H1 (cell line): Measurements from ENCODE around the gene FAM50B. TPM values are rescaled to one million over a fixed set of nuclear protein-coding genes. Genes with fewer than 3 reads are reported as not detected.

Experiments
- CTCF ChIA-PET: fragments of 300-600 bp; sonication (Branson Sonifier 250); formaldehyde crosslinking; loops from one replicate; lab custom pipeline; 2021; ENCODE audit not compliant: partially characterized antibody; lab: Charles Lee
- POLR2A ChIA-PET: fragments of 300-600 bp; sonication (Branson Sonifier 250); formaldehyde crosslinking; loops from one replicate; lab custom pipeline; 2021; ENCODE audit warnings: inconsistent platforms; ENCODE audit not compliant: partially characterized antibody; lab: Charles Lee
- DNase-seq, 2 experiments: peaks; one replicate each; pipeline versions ENCODE4 v3.0.0 to v3.0.0-alpha.2; 2010 to 2022; ENCODE audit warnings: low spot score in 2 of 2, low read depth in 1 of 2, mixed read lengths in 1 of 2
- FAIRE-seq: peaks from 2 replicates; lab custom pipeline; 2011; peaks lifted over from hg19 to GRCh38; lab: Jason Lieb, UNC
- H2AFZ ChIP-seq: 2 replicates; pipeline ENCODE4 v1.8.1; 2012; ENCODE audit warnings: low read length, inconsistent platforms
- H2AK5ac ChIP-seq: 2 replicates; pipeline ENCODE4 v1.6.1; 2013; ENCODE audit warnings: low read depth, low read length
- H2BK120ac ChIP-seq: replicated peaks from 2 replicates; pipeline ENCODE3; 2013; ENCODE audit warnings: low read depth, low read length, inconsistent platforms
- H2BK12ac ChIP-seq: 2 replicates; pipeline ENCODE4 v1.6.1; 2013; ENCODE audit warnings: low read depth, low read length
- H2BK15ac ChIP-seq: 2 replicates; pipeline ENCODE4 v1.6.1; 2013; ENCODE audit warnings: low read length
- H2BK20ac ChIP-seq: 2 replicates; pipeline ENCODE4 v1.6.1; 2013; ENCODE audit warnings: low read length
- H2BK5ac ChIP-seq: 2 replicates; pipeline ENCODE4 v1.6.1; 2013; ENCODE audit warnings: low read depth, low read length
- H3K14ac ChIP-seq: 2 replicates; pipeline ENCODE4 v1.6.1; 2013; ENCODE audit warnings: inconsistent platforms; ENCODE audit not compliant: insufficient read length
- H3K18ac ChIP-seq: 2 replicates; pipeline ENCODE4 v1.6.1; 2013; ENCODE audit warnings: low read length; ENCODE audit errors: extremely low read depth
- H3K23ac ChIP-seq: 2 replicates; pipeline ENCODE4 v1.6.1; 2013; ENCODE audit warnings: inconsistent platforms; ENCODE audit not compliant: insufficient read length
- H3K23me2 ChIP-seq: 2 replicates; pipeline ENCODE4 v1.6.1; 2013; ENCODE audit warnings: low read depth, low read length
- H3K27ac ChIP-seq: 2 replicates; pipeline ENCODE4 v1.6.1; 2011; ENCODE audit warnings: low read depth, low read length, inconsistent platforms
- H3K27me3 ChIP-seq, 4 experiments: replicated peaks in 1 of 4; 1 replicate in 1 of 4; 2 replicates in 3 of 4; pipeline versions ENCODE4 v1.6.1 to v1.8.1; 2011 to 2013; ENCODE audit warnings: low read length in 3 of 4, mild to moderate bottlenecking in 3 of 4, inconsistent platforms in 2 of 4, mixed read lengths in 2 of 4, moderate library complexity in 1 of 4; ENCODE audit not compliant: control insufficient read depth in 3 of 4, insufficient read depth in 3 of 4; ENCODE audit errors: extremely low read depth in 1 of 4
- H3K36me3 ChIP-seq, 4 experiments: 2 replicates each; pipeline versions ENCODE4 v1.6.1 to v1.8.1; 2011 to 2013; ENCODE audit warnings: mild to moderate bottlenecking in 4 of 4, low read length in 3 of 4, moderate library complexity in 2 of 4, control low read depth in 1 of 4, inconsistent platforms in 1 of 4; ENCODE audit not compliant: insufficient read depth in 4 of 4, control insufficient read depth in 2 of 4
- H3K4ac ChIP-seq: replicated peaks from 2 replicates; pipeline ENCODE3; 2013; ENCODE audit warnings: low read length, low read depth, mixed read lengths, inconsistent platforms; ENCODE audit not compliant: insufficient read length
- H3K4me1 ChIP-seq, 4 experiments: replicated peaks in 1 of 4; 1 replicate in 1 of 4; 2 replicates in 3 of 4; pipeline versions ENCODE4 v1.6.1 to v1.8.1; 2011 to 2013; ENCODE audit warnings: low read length in 3 of 4, inconsistent platforms in 2 of 4, mixed read lengths in 1 of 4; ENCODE audit not compliant: insufficient read depth in 4 of 4, control insufficient read depth in 3 of 4
- H3K4me2 ChIP-seq, 2 experiments: 2 replicates each; pipeline versions ENCODE4 v1.6.1 to v1.8.1; 2011 to 2013; ENCODE audit warnings: low read depth in 2 of 2, low read length in 2 of 2, control low read depth in 1 of 2, inconsistent platforms in 1 of 2, mild to moderate bottlenecking in 1 of 2; ENCODE audit not compliant: insufficient read depth in 1 of 2
- H3K4me3 ChIP-seq, 4 experiments: fragments of 200-600, 300-600 bp in 1 of 4; sonication (generic), shearing (Covaris generic), sonication (Bioruptor Twin) in 1 of 4; 2 replicates each; pipeline versions ENCODE4 v1.5.1 to v1.8.1; 2011 to 2016; ENCODE audit warnings: low read length in 4 of 4, low read depth in 3 of 4, control low read depth in 2 of 4, inconsistent platforms in 2 of 4, mild to moderate bottlenecking in 2 of 4, mixed read lengths in 1 of 4, moderate library complexity in 1 of 4; ENCODE audit not compliant: insufficient read depth in 2 of 4; ENCODE audit errors: extremely low read depth in 1 of 4
- H3K56ac ChIP-seq: replicated peaks from 2 replicates; pipeline ENCODE3; 2013; ENCODE audit warnings: low read depth, mild to moderate bottlenecking, mixed read lengths, low read length, inconsistent platforms; ENCODE audit not compliant: insufficient read length
- H3K79me1 ChIP-seq: 2 replicates; pipeline ENCODE4 v1.6.1; 2013; ENCODE audit warnings: low read depth, low read length, control low read depth
- H3K79me2 ChIP-seq, 2 experiments: 2 replicates each; pipeline versions ENCODE4 v1.6.1 to v1.8.1; 2012 to 2013; ENCODE audit warnings: low read length in 2 of 2, mild to moderate bottlenecking in 2 of 2, inconsistent platforms in 1 of 2; ENCODE audit not compliant: insufficient read depth in 2 of 2, control insufficient read depth in 1 of 2
- H3K9ac ChIP-seq, 4 experiments: replicated peaks in 1 of 4; 1 replicate in 1 of 4; 2 replicates in 3 of 4; pipeline versions ENCODE4 v1.6.1 to v1.8.1; 2011 to 2013; ENCODE audit warnings: low read depth in 3 of 4, low read length in 3 of 4, control low read depth in 2 of 4, mild to moderate bottlenecking in 2 of 4, moderate library complexity in 2 of 4, inconsistent platforms in 1 of 4; ENCODE audit errors: extremely low read depth in 1 of 4
- H3K9me3 ChIP-seq, 2 experiments: 2 replicates each; pipeline versions ENCODE4 v1.6.1 to v1.8.1; 2012 to 2013; ENCODE audit warnings: mild to moderate bottlenecking in 2 of 2, moderate library complexity in 2 of 2, control low read depth in 1 of 2, inconsistent platforms in 1 of 2, low read depth in 1 of 2, low read length in 1 of 2, mixed read lengths in 1 of 2; ENCODE audit not compliant: insufficient read depth in 2 of 2
- H4K20me1 ChIP-seq, 2 experiments: replicated peaks in 1 of 2; 2 replicates each; pipeline versions ENCODE3 to v1.8.1; 2011 to 2013; ENCODE audit warnings: inconsistent platforms in 2 of 2, low read length in 2 of 2, mild to moderate bottlenecking in 1 of 2; ENCODE audit not compliant: insufficient read depth in 2 of 2, control insufficient read depth in 1 of 2
- H4K5ac ChIP-seq: 2 replicates; pipeline ENCODE4 v1.6.1; 2013; ENCODE audit warnings: low read length, low read depth, mixed read lengths, inconsistent platforms; ENCODE audit not compliant: insufficient read length
- H4K8ac ChIP-seq: 2 replicates; pipeline ENCODE4 v1.8.0; 2013; ENCODE audit warnings: mild to moderate bottlenecking, moderate library complexity, low read length, inconsistent platforms; ENCODE audit not compliant: insufficient read depth; ENCODE audit errors: extremely low read depth
- H4K91ac ChIP-seq: replicated peaks from 2 replicates; pipeline ENCODE3; 2013; ENCODE audit warnings: low read length, mixed read lengths, inconsistent platforms; ENCODE audit not compliant: insufficient read length
- ATF2 ChIP-seq: IDR thresholded peaks from 2 replicates; pipeline ENCODE4 v1.6.1; 2012; ENCODE audit warnings: low read length, inconsistent platforms
- ATF3 ChIP-seq: IDR thresholded peaks from 2 replicates; pipeline ENCODE4 v1.6.1; 2011; ENCODE audit warnings: low read depth, mild to moderate bottlenecking, low read length; ENCODE audit not compliant: insufficient read depth
- HDAC2 ChIP-seq, 2 experiments: fragments of 300-600 bp in 1 of 2; sonication (generic) in 1 of 2; IDR thresholded peaks; 2 replicates each; pipeline ENCODE4 v1.6.1; 2011 to 2012; ENCODE audit warnings: low read depth in 2 of 2, low read length in 2 of 2, mild to moderate bottlenecking in 2 of 2, moderate library complexity in 2 of 2, borderline replicate concordance in 1 of 2, inconsistent platforms in 1 of 2
- KDM1A ChIP-seq: fragments of 200-600, 300-600 bp; sonication (generic); IDR thresholded peaks from 2 replicates; pipeline ENCODE4 v1.7.1; 2016; ENCODE audit warnings: mild to moderate bottlenecking, low read length, borderline replicate concordance
- MAFK ChIP-seq: IDR thresholded peaks from 2 replicates; pipeline ENCODE4 v1.6.1; 2012; ENCODE audit warnings: low read depth, mild to moderate bottlenecking, improper control_type of control experiment, low read length
- RAD21 ChIP-seq, 2 experiments: IDR thresholded peaks in 1 of 2; conservative IDR thresholded peaks in 1 of 2; 2 replicates each; pipeline ENCODE4 v1.6.1; 2011; ENCODE audit warnings: low read depth in 2 of 2, low read length in 2 of 2, improper control_type of control experiment in 1 of 2, inconsistent platforms in 1 of 2, mild to moderate bottlenecking in 1 of 2, moderate library complexity in 1 of 2
- RBBP5 ChIP-seq: IDR thresholded peaks from 2 replicates; pipeline ENCODE4 v1.7.1; 2012; ENCODE audit warnings: low read depth, mild to moderate bottlenecking, inconsistent platforms, low read length, moderate library complexity, borderline replicate concordance
- SIX5 ChIP-seq: IDR thresholded peaks from 2 replicates; pipeline ENCODE4 v1.6.1; 2011; ENCODE audit warnings: mild to moderate bottlenecking, low read depth, low read length
- SP1 ChIP-seq: IDR thresholded peaks from 2 replicates; pipeline ENCODE4 v1.6.1; 2011; ENCODE audit warnings: low read depth, low read length
- SUZ12 ChIP-seq: fragments of 200-600 bp; sonication (generic); IDR thresholded peaks from 2 replicates; pipeline ENCODE4 v1.6.1; 2012; ENCODE audit warnings: mild to moderate bottlenecking, inconsistent platforms, low read length, moderate library complexity, mixed read lengths
- TAF1 ChIP-seq: IDR thresholded peaks from 2 replicates; pipeline ENCODE4 v1.6.1; 2011; ENCODE audit warnings: mild to moderate bottlenecking, low read depth, low read length
- TCF12 ChIP-seq: IDR thresholded peaks from 2 replicates; pipeline ENCODE4 v1.6.1; 2011; ENCODE audit warnings: low read depth, mild to moderate bottlenecking, low read length
- WGBS, 2 experiments: shearing (Covaris generic) in 1 of 2; methylation state at CpG; one replicate each; pipeline versions ENCODE4 v1.1.6 to v1.1.7; 2013 to 2015; ENCODE audit warnings: low lambda C conversion rate in 2 of 2, mixed read lengths in 2 of 2, inconsistent platforms in 1 of 2, low coverage in 1 of 2, missing lambda C conversion rate in 1 of 2; ENCODE audit not compliant: insufficient replicate concordance in 2 of 2, insufficient coverage in 1 of 2, insufficient read length in 1 of 2; ENCODE audit errors: extremely low coverage in 1 of 2, missing lambda C conversion rate in 1 of 2; 5-methylcytosine and 5-hydroxymethylcytosine counted together
- polyA plus RNA-seq, 7 experiments: library from polyadenylated mRNA; depleted of rRNA in 3 of 7; stranded (reverse) in 5 of 7; unstranded in 2 of 7; fragments of >200 nt in 5 of 7; fragments of 200-250 nt in 2 of 7; gene quantifications; 1 replicate in 5 of 7; 2 replicates in 1 of 7; 4 replicates in 1 of 7; pipeline versions ENCODE4 v1.2.1 to v1.2.3, GENCODE V29; 2011 to 2013; ENCODE audit warnings: missing spikeins in 2 of 7, mixed read lengths in 2 of 7
- total RNA-seq: library from RNA; stranded (reverse); fragmentation: NEBNext Ultra II Directional; extraction: Animal tissue kit (Norgen Biotek cat#: 25700); gene quantifications from 2 replicates; pipeline ENCODE4 v1.2.1, GENCODE V29; 2021

Gene FAM50B
- total and polyA plus RNA-seq, 2 of the 8 experiments (the other 6 are each of a cell fraction or from before 2014, with no cell fraction given): 3.1 to 3.2 TPM

- Histone ChIP-seq H2BK5ac (no peak overlapping the region), H3K4ac (no peak overlapping the region), H3K14ac (no peak overlapping the region), H3K4me1 (peaks cover 0 to 5% (median 3%) of the 10 kb centered on the region in 4 experiments; a peak in 4 of 7 replicates), H2BK15ac (no peak overlapping the region), H4K8ac (no peak overlapping the region), H3K9ac (no peak overlapping the region), H4K20me1 (no peaks in the 10 kb centered on the region), H3K79me1 (no peaks in the 10 kb centered on the region), H3K9me3 (no peaks in the 10 kb centered on the region), H3K4me2 (no peak overlapping the region), H2BK120ac (no peak overlapping the region), H2AFZ (no peak overlapping the region), H4K5ac (no peak overlapping the region), H3K18ac (no peak overlapping the region), H3K23ac (no peak overlapping the region), H3K27ac (no peak overlapping the region), H3K27me3 (0 out of 7 replicates have a peak, but pooled peaks cover 0 to 2% (median 0%) of the 10 kb centered on the region in 4 experiments), H2AK5ac (no peak overlapping the region), H3K23me2 (peaks cover 5% of the 10 kb centered on the region; the same call in 1 of the 2 replicates), H3K79me2 (no peaks in the 10 kb centered on the region), H3K56ac (no peak overlapping the region), H3K36me3 (no peaks in the 10 kb centered on the region), H2BK20ac (no peak overlapping the region), H2BK12ac (no peak overlapping the region), H3K4me3 (no peak overlapping the region), H4K91ac (no peak overlapping the region)
- ChIA-PET POLR2A (no interaction called here), CTCF (no interaction called here)
- no peak for DNase-seq
- 91% methylated on average over 5 of the region's 5 CpGs; no CpG with 5 or more reads in 1 of the 2 experiments for WGBS, 2 experiments
- no peak for FAIRE-seq
- TF ChIP-seq SP1 (no peak), ATF2 (no peak), RBBP5 (no peak), SIX5 (no peak), MAFK (no peak), HDAC2 (IDR thresholded peaks at IDR 0.05; ENCODE audit: borderline replicate concordance in 1 of 2, low read depth in 2 of 2, low read length in 2 of 2) (no peak), ATF3 (no peak), TAF1 (no peak), SUZ12 (no peak), KDM1A (no peak), RAD21 (IDR thresholded peaks at IDR 0.05 in 1 of 2, conservative IDR thresholded peaks at IDR 0.05 in 1 of 2; ENCODE audit: low read depth in 2 of 2, low read length in 2 of 2) (no peak), TCF12 (no peak)
These were observed 5.1 kb upstream of the FAM50B start for GRCh38 chr6:3844097-3844463.
